Epithelial cell of esophagus (primary cell): ENCODE data around the gene TAPBP.

Source experiments
- DNase-seq: peaks from one replicate; pipeline ENCODE4 v3.0.0; 2010; ENCODE audit warnings: low read depth
- H3K4me3 ChIP-seq: 2 replicates; pipeline ENCODE4 v1.5.1; 2011; ENCODE audit warnings: mild to moderate bottlenecking, low read length, control low read depth
- CTCF ChIP-seq: IDR thresholded peaks from 2 replicates; pipeline ENCODE4 v1.5.1; 2011; ENCODE audit warnings: low read depth, mild to moderate bottlenecking, low read length, control low read depth, inconsistent platforms; ENCODE audit not compliant: insufficient read depth; ENCODE audit errors: missing control alignments

Gene TAPBP

GRCh38 chr6:33318426-33319073 lies 4.7 kb upstream of the TAPBP start:
- TF ChIP-seq CTCF = no peak
- peak overlapping the region; percentile 68 for H3K4me3 ChIP-seq

GRCh38 chr6:33317669-33318425 lies 4.0 kb upstream of the TAPBP start, which contains the start of gene ZBTB22:
ZBTB22 (minus strand) TSS chr6:33317744; CDS start chr6:33316916, 828 bp downstream.
- H3K4me3 ChIP-seq = peak within 1 kb of the TSS; percentile 68
- DNase-seq = peak; percentile 100
- no peak for TF ChIP-seq CTCF

More at GRCh38 chr6:33318426-33319073, 4.7 kb upstream of the TAPBP start:
- DNase-seq = no peak

- no peak for TF ChIP-seq CTCF
- no peak for DNase-seq
- peak overlapping the region; percentile 68 for H3K4me3 ChIP-seq
These were observed 3.5 kb upstream of the TAPBP start for GRCh38 chr6:33317419-33317668.

- H3K4me3 ChIP-seq = peak overlapping the region; percentile 68
- TF ChIP-seq CTCF = no peak
- no peak for DNase-seq
These were observed 2.9 kb upstream of the TAPBP start for GRCh38 chr6:33316603-33317418.

GRCh38 chr6:33315793-33316602 lies 2.1 kb upstream of the TAPBP start:
- no peak for TF ChIP-seq CTCF
- DNase-seq = no peak

GRCh38 chr6:33314943-33315792 lies 1.3 kb upstream of the TAPBP start:
- no peak for TF ChIP-seq CTCF
- H3K4me3 ChIP-seq = peak overlapping the region; percentile 90
- peak; percentile 56 for DNase-seq

More at GRCh38 chr6:33315793-33316602, 2.1 kb upstream of the TAPBP start:
- H3K4me3 ChIP-seq = no peak overlapping the region
